ENCODE measurements around the gene SV2A.
"Not testable (repeated sequence)": the region's sequence is repeated elsewhere in the genome, so short reads cannot be mapped to it uniquely, and the experiment has no call there.

The SV2A gene

DNA sequence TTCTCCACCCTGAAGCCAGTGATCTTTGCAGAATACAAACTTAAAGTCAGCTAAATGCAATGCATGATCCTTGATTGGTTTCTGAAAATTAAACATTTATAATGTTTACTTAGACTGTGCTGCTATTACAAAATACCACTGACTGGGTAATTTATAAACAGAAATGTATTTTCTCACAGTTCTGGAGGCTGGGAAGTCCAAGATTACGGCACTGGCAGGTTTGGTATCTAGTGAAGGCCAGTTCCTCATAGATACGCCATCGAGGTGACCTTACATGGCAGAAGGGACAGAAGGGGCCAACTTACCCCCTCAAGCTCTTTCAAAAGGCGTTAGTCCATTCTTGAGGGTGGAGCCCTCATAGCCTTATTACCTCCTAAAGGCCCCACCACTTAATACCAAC, 21.1 kb downstream of the SV2A start:
- no peak for DNase-seq
- in situ Hi-C loops (cut with MboI; ENCODE audit: low pct_unique_long_range_greater_than_20kb, low sequenced_read_pairs), result no loop called here

DNA sequence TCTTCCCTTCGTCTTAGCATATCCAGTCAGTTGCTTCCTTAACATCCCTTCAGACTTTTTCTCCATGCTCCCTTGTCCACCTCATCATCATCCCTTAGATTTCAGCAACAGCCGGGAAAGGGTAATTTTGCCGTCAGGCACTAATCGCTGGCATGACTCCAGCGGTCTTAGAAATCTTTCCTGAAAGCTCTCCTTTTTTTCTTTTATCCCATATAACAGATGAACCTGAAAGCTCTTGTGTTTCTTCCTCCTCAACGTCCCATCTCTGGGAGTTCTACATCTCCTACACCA, 28.7 kb downstream of the SV2A start:
- DNase-seq, result no peak
- in situ Hi-C loops (cut with MboI; ENCODE audit: low pct_unique_long_range_greater_than_20kb, low sequenced_read_pairs), result no loop called here

DNA sequence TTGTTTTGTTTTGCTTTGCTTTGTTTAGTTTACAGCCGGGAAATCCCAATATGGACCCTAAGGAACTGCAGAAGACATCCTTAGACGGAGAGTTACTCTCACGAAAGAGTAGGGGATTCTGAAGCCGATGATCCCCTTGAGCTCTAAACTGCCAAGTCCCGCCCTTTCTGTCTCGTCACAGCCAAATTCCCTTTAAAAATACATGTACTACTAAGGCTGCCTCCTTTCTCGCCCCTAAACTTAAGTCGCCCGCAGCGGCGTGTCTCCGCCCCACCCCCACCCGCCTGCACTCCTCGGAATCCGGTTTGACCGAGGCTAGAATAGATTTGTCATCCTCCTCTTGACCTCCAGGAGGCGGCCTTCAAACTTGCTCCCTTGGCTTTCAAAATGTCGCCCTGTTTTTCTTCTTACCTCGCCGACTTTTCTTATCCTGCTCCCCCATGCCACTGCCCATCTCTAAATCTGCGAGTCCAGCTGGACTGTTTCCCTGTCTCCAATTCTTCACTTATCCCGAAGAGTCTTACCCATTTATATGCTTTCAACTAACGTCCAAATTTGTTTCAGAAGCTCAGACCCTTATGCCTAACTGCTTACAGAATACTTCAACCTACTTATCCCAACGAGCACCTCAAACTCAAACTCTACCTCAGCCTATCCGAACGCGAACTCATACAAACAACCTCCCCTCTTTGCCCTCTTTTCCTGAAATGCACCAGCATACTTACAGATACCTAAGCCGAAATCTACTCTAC, 29.2 kb downstream of the SV2A start:
- DNase-seq, result peak; percentile 98
- in situ Hi-C loops (cut with MboI; ENCODE audit: low pct_unique_long_range_greater_than_20kb, low sequenced_read_pairs), result no loop called here

DNA sequence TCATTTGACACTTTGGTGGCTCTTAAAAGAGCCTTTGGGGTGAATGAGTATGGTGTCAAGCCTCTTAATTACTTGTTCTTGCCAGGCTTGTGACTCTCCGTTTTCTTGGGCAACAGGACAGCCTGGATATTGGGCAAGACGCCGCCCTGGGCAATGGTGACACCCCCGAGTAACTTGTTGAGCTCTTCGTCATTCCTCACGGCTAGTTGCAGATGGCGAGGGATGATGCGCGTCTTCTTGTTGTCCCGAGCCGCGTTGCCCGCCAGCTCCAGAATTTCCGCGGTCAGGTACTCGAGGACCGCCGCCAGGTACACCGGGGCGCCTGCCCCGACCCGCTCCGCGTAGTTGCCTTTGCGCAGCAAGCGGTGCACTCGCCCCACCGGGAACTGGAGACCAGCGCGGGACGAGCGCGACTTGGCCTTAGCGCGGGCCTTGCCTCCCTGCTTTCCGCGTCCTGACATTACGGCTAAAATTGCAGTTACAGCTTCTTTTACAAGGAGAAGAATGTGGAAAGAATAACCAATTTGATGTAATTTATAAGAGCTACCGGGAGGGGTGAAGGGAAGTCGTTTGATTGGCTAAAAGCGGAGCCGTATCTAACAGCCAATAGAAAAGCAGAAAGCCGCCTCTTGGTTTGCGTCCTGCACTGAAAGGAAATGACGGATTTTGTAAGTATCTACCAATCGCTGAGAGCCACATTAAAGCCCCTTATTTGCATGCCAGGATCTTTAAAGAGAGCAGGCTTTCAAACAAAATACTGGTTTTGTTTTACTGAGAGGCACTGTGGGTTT, 30.0 kb downstream of the SV2A start:
- in situ Hi-C loops (cut with MboI; ENCODE audit: low pct_unique_long_range_greater_than_20kb, low sequenced_read_pairs), result no loop called here
- DNase-seq, result peak; percentile 99

DNA sequence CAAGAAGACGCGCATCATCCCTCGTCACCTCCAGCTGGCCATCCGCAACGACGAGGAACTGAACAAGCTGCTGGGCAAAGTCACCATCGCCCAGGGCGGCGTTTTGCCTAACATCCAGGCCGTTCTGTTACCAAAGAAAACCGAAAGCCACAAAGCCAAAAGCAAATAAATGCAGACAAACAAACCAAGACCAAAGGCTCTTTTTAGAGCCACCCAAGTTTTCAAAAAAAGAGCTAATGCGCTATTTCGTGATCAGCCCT, 30.5 kb downstream of the SV2A start:
- in situ Hi-C loops (cut with MboI; ENCODE audit: low pct_unique_long_range_greater_than_20kb, low sequenced_read_pairs); DNase-seq: not testable (repeated sequence)

DNA sequence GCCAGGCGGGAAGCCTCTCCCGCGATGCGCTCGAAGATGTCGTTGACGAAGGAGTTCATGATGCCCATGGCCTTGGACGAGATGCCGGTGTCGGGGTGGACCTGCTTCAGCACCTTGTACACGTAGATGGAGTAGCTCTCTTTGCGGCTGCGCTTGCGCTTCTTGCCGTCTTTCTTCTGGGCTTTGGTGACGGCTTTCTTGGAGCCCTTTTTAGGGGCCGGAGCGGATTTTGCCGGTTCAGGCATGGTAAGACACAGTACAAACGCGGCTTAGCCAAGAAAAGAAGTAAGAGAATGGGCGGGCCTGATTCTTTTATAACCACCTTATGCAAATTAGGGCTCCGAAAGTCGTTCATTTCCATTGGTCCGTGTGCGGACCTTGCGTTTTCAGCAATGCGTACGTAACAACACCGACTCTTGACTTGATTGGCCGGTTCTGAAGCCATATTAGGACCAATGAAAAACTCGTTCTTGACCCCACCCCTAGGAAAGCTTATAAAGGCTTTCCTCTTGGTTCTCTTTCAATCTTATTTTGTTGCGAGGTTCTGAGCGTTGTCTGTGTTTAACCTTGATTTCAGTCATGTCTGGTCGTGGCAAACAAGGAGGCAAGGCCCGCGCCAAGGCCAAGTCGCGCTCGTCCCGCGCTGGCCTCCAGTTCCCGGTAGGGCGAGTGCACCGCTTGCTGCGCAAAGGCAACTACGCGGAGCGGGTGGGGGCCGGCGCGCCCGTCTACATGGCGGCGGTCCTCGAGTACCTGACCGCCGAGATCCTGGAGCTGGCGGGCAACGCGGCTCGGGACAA, 31.0 kb downstream of the SV2A start:
- DNase-seq, result peak; percentile 99
- in situ Hi-C loops (cut with MboI; ENCODE audit: low pct_unique_long_range_greater_than_20kb, low sequenced_read_pairs), result no loop called here

DNA sequence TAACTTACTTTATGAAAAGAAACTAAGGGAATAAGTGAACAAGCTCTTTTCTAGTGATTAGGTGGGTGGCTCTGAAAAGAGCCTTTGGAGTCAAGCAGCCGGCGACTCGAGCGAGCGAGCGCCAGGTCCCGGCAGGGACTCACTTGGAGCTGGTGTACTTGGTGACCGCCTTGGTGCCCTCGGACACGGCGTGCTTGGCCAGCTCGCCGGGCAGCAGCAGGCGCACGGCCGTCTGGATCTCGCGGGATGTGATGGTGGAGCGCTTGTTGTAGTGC, 31.6 kb downstream of the SV2A start:
- in situ Hi-C loops (cut with MboI; ENCODE audit: low pct_unique_long_range_greater_than_20kb, low sequenced_read_pairs); DNase-seq: not testable (repeated sequence)

DNA sequence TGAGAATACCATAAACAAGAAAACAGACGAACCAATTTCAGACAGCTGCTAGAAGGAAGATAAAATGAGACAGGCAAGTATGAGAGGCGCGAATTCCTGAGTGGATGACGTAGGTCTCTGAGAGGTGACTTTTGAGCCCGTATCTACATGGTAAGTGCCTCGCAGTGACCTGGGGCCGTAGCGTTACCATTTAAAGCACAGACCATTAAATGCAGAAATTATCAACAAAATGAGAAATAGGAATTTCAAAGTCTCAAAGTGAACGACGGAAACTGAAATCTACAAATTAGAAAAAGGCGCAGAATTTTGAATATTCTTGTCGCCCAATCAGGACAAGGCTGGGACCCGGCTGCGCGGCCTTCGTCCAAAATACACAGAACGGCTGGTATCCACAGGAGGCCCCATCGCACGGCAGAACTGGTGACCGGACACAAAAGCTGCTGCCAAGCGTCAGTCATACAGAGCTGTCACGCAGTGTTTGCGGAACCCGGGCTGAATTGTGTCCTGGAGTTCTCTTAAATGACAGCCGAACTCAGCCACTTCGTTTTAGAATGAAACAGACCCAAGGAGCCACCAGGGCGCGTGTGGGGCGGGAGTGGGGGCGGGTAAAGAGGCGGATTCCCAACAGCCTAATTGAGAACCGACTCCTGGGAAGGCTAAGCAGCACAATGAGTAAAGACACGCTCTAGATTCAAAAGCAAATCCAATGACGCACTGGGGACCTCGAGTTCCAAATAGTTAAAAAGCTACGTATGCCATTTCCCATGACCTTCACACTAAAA, 32.1 kb downstream of the SV2A start:
- in situ Hi-C loops (cut with MboI; ENCODE audit: low pct_unique_long_range_greater_than_20kb, low sequenced_read_pairs), result no loop called here
- DNase-seq, result peak; percentile 93

GRCh38 chr1:149884433-149885338, 33.0 kb downstream of the SV2A start:
- in situ Hi-C loops (cut with MboI; ENCODE audit: low pct_unique_long_range_greater_than_20kb, low sequenced_read_pairs), result no loop called here
- DNase-seq, result peak; percentile 91

GRCh38 chr1:149883598-149884247, 33.9 kb downstream of the SV2A start:
- no peak for DNase-seq

DNA sequence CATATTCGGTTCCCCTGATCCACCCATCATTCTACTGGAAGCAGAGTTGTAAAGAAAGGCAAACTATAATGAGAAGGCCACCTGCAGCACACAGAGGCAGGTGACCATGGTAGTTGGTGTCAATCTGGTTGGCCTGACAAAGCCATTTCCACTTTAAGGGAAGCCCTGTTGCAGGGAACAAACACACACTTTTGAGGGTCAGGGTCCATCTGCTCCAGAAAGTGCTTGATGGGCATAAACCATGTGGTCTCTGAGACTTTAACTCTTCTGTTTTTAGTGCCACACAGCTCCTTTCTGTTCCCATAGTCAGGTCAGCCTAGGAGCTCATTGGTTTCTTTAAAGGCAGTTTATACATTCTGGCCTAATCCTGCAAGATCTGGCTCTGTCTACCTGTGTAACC, 35.8 kb downstream of the SV2A start:
- in situ Hi-C loops (cut with MboI; ENCODE audit: low pct_unique_long_range_greater_than_20kb, low sequenced_read_pairs), result no loop called here
- DNase-seq, result no peak

More at GRCh38 chr1:149883598-149884247, 33.9 kb downstream of the SV2A start:
- in situ Hi-C loops (cut with MboI; ENCODE audit: low pct_unique_long_range_greater_than_20kb, low sequenced_read_pairs), result no loop called here

DNA sequence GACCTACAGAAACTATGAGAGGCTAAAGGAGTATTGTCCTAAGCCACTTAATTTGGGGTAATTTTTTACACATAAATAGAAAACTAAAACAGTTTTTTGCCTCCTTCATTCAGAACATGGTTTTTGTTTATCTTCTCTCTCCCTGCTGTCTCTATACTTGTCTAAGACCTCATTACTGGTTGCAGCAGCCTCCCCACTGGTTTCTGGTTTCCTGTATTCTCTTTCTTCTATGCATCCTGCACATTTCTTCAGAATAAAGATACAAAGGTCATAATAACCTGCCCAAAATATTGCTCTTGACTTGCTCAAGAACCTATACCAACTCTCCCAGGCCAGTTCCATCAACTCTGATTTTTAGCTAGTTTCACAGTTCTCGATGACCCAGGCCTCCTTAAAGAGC, 38.1 kb downstream of the SV2A start:
- in situ Hi-C loops (cut with MboI; ENCODE audit: low pct_unique_long_range_greater_than_20kb, low sequenced_read_pairs), result no loop called here
- no peak for DNase-seq

DNA sequence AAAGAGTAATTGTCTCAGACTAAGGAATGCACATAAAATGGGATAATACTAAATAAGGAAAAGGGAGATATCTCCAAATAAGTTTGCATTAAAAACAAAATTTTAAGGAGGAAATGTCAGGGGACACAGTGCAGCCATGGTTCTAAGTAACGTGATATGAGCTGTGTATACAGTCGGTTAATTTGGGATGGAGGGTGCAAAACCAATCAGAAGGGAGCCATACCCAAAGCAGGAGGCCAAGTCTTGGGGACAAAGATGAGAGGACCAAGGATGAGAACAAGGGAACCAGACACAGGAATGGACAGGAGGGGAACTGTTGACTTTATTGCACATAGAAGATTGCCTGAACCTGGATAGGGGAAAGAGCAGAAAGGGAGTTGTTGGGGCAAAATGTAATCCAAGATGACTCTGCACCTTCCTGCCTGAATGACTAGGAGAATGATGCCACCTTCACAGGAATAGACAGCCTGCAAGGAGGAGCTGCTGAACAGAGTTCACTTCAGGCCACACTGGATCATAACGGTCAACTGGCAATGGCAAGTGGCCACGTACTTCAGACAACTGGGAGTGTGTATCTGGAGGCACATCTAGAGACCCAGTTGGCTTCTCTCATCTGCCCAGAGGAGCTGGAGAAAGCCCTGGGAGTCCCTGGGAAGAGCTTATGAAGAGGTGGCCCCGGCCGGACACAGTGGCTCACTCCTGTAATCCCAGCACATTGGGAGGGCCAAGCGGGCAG, 40.3 kb downstream of the SV2A start:
- no peak for DNase-seq
- in situ Hi-C loops (cut with MboI; ENCODE audit: low pct_unique_long_range_greater_than_20kb, low sequenced_read_pairs), result no loop called here

- DNase-seq; in situ Hi-C loops (cut with MboI; ENCODE audit: low pct_unique_long_range_greater_than_20kb, low sequenced_read_pairs): not testable (repeated sequence)
Observed at GRCh38 chr1:149873060-149873459, 44.6 kb downstream of the SV2A start.

- in situ Hi-C loops (cut with MboI; ENCODE audit: low pct_unique_long_range_greater_than_20kb, low sequenced_read_pairs); DNase-seq: not testable (repeated sequence)
Observed at GRCh38 chr1:149866887-149867286, 50.8 kb downstream of the SV2A start.

- in situ Hi-C loops (cut with MboI; ENCODE audit: low pct_unique_long_range_greater_than_20kb, low sequenced_read_pairs); DNase-seq: not testable (repeated sequence)
Observed at GRCh38 chr1:149861497-149862054, 56.1 kb downstream of the SV2A start.

Measured in KBM-7 (cell line).